Measurements from ENCODE around the gene USH1G.
"Not testable (repeated sequence)": the region's sequence is repeated elsewhere in the genome, so short reads cannot be mapped to it uniquely, and the experiment has no call there.

Gene USH1G

GRCh38 chr17:74922694-74923537 lies at the start of gene USH1G:
Gene USH1G (minus strand): TSS chr17:74923255. CDS start chr17:74923073, 182 bp downstream.
- DNase-seq: no peak

GRCh38 chr17:74972107-74972972 lies 49.3 kb upstream of the USH1G start, which contains the start of gene HID1:
Gene HID1 (minus strand): TSS chr17:74972759. CDS start chr17:74972656, 103 bp downstream.
- DNase-seq: peak; percentile 39

- DNase-seq: no peak
These were observed 48.7 kb upstream of the USH1G start for GRCh38 chr17:74971842-74972106.

GRCh38 chr17:74971069-74971841 lies 48.2 kb upstream of the USH1G start:
- DNase-seq: no peak

- no peak for DNase-seq
These were observed 47.3 kb upstream of the USH1G start for GRCh38 chr17:74970395-74970794.

GRCh38 chr17:74969501-74969900 lies 46.4 kb upstream of the USH1G start:
- DNase-seq: not testable (repeated sequence)

GRCh38 chr17:74968361-74968780 lies 45.3 kb upstream of the USH1G start:
- DNase-seq: no peak

- no peak for DNase-seq
These were observed 42.0 kb upstream of the USH1G start for GRCh38 chr17:74964988-74965622.

- no peak for DNase-seq
These were observed 41.2 kb upstream of the USH1G start for GRCh38 chr17:74964246-74964761.

- no peak for DNase-seq
These were observed 40.6 kb upstream of the USH1G start for GRCh38 chr17:74963656-74964055.

- DNase-seq: no peak
These were observed 39.8 kb upstream of the USH1G start for GRCh38 chr17:74962622-74963394.

GRCh38 chr17:74961657-74962350 lies 38.7 kb upstream of the USH1G start:
- peak; percentile 79 for DNase-seq

GRCh38 chr17:74960570-74961342 lies 37.7 kb upstream of the USH1G start:
- DNase-seq: peak; percentile 76

GRCh38 chr17:74959826-74960515 lies 36.9 kb upstream of the USH1G start:
- no peak for DNase-seq

- DNase-seq: peak; percentile 13
These were observed 35.1 kb upstream of the USH1G start for GRCh38 chr17:74957935-74958740.

- no peak for DNase-seq
These were observed 33.0 kb upstream of the USH1G start for GRCh38 chr17:74956093-74956492.

- DNase-seq: no peak
These were observed 31.8 kb upstream of the USH1G start for GRCh38 chr17:74954665-74955421.

GRCh38 chr17:74954115-74954514 lies 31.1 kb upstream of the USH1G start:
- no peak for DNase-seq
